ENCODE results near the gene PKP1.

Gene PKP1

GRCh38 chr1:201328576-201328975 lies 45.3 kb downstream of the PKP1 start:
- FAIRE-seq = no peak
- DNase-seq (ENCODE audit: low spot score) = no peak

- no peak for FAIRE-seq
Observed at GRCh38 chr1:201329286-201329685, 46.0 kb downstream of the PKP1 start.

GRCh38 chr1:201329801-201330200 lies 46.5 kb downstream of the PKP1 start:
- no peak for FAIRE-seq
- no peak for DNase-seq (ENCODE audit: low spot score)

More at GRCh38 chr1:201329286-201329685, 46.0 kb downstream of the PKP1 start:
- DNase-seq (ENCODE audit: low spot score) = no peak

- DNase-seq (ENCODE audit: low spot score) (no peak), FAIRE-seq (no peak)
Observed at GRCh38 chr1:201330541-201330940, 47.2 kb downstream of the PKP1 start.

GRCh38 chr1:201331166-201331565 lies 47.9 kb downstream of the PKP1 start:
- DNase-seq (ENCODE audit: low spot score) (no peak), FAIRE-seq (no peak)

GRCh38 chr1:201332021-201332420 lies 48.7 kb downstream of the PKP1 start:
- DNase-seq (ENCODE audit: low spot score) = no peak
- FAIRE-seq = no peak

- no peak for FAIRE-seq
- DNase-seq (ENCODE audit: low spot score) = no peak
Observed at GRCh38 chr1:201332616-201333335, 49.5 kb downstream of the PKP1 start.

- DNase-seq (ENCODE audit: low spot score) = no peak
- FAIRE-seq = no peak
Observed at GRCh38 chr1:201334325-201335173, 51.2 kb downstream of the PKP1 start.

GRCh38 chr1:201335174-201335870 lies 52.0 kb downstream of the PKP1 start:
- DNase-seq (ENCODE audit: low spot score) = no peak

GRCh38 chr1:201335901-201336300 lies 52.6 kb downstream of the PKP1 start:
- DNase-seq (ENCODE audit: low spot score) = no peak
- no peak for FAIRE-seq

More at GRCh38 chr1:201335174-201335870, 52.0 kb downstream of the PKP1 start:
- no peak for FAIRE-seq

GRCh38 chr1:201336711-201337450 lies 53.6 kb downstream of the PKP1 start:
- no peak for FAIRE-seq

GRCh38 chr1:201341377-201341776 lies 58.1 kb downstream of the PKP1 start:
- FAIRE-seq (no peak), DNase-seq (ENCODE audit: low spot score) (no peak)

More at GRCh38 chr1:201336711-201337450, 53.6 kb downstream of the PKP1 start:
- DNase-seq (ENCODE audit: low spot score) = no peak

- no peak for DNase-seq (ENCODE audit: low spot score)
- FAIRE-seq = no peak
Observed at GRCh38 chr1:201344206-201345080, 61.1 kb downstream of the PKP1 start.

GRCh38 chr1:201345081-201345355 lies 61.7 kb downstream of the PKP1 start:
- DNase-seq (ENCODE audit: low spot score) (no peak), FAIRE-seq (no peak)

GRCh38 chr1:201346337-201346939 lies 63.1 kb downstream of the PKP1 start:
- FAIRE-seq (no peak), DNase-seq (ENCODE audit: low spot score) (peak; percentile 27)

- DNase-seq (ENCODE audit: low spot score) = no peak
- FAIRE-seq = no peak
Observed at GRCh38 chr1:201346987-201347386, 63.7 kb downstream of the PKP1 start.

GRCh38 chr1:201347498-201348210 lies 64.3 kb downstream of the PKP1 start:
- FAIRE-seq = no peak

GRCh38 chr1:201348211-201348566 lies 64.9 kb downstream of the PKP1 start:
- DNase-seq (ENCODE audit: low spot score) (peak; percentile 43), FAIRE-seq (no peak)

More at GRCh38 chr1:201347498-201348210, 64.3 kb downstream of the PKP1 start:
- no peak for DNase-seq (ENCODE audit: low spot score)

GRCh38 chr1:201349092-201349491 lies 65.8 kb downstream of the PKP1 start:
- FAIRE-seq (no peak), DNase-seq (ENCODE audit: low spot score) (no peak)
